ENCODE data around the gene MYL10.

GRCh38 chr7:101581891-101582290 is 47.2 kb downstream of the MYL10 start:
- TF ChIP-seq CTCF (IDR thresholded peaks at IDR 0.05; ENCODE audit: poor library complexity), result no peak
- TF ChIP-seq EZH2phosphoT487 (IDR thresholded peaks at IDR 0.05; ENCODE audit: low read depth, severe bottlenecking, unreplicated experiment), result no peak
- no peak for TF ChIP-seq EZH2 (IDR thresholded peaks at IDR 0.05; ENCODE audit: borderline replicate concordance)
